Measurements from ENCODE around the gene FBP1.

DNA sequence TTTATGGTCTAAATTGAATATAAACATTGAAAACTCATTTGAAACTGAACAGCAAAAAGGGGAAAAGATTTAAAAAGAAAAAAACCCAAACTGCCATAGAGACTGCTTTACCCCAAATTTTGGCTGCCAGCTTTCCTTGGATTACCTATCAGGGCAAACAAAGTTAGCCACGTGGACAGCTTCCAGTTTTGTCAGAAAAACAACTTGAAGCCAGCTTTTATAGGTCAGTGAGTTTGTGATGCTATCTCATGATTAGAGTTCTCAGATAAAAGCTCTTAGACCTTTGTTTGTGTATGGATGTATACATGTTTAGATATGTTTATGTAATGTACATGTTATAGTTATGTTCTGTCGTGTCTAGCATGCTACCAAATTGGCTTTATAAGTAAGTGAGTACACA lies 61.7 kb downstream of the FBP1 start:
- no peak for TF ChIP-seq SREBF1 (IDR thresholded peaks at IDR 0.05; ENCODE audit: low read length)
- TF ChIP-seq CTCF (IDR thresholded peaks at IDR 0.05 in 2 of 3, conservative IDR thresholded peaks at IDR 0.05 in 1 of 3; ENCODE audit: control insufficient read depth in 2 of 3, extremely low read depth in 1 of 3, insufficient read depth in 1 of 3, low read depth in 3 of 3, low read length in 3 of 3): no peak
- no peak for TF ChIP-seq EGR1 (IDR thresholded peaks at IDR 0.05; ENCODE audit: borderline replicate concordance in 1 of 2, low read depth in 2 of 2, low read length in 2 of 2)
- no peak for TF ChIP-seq IRF3 (IDR thresholded peaks at IDR 0.05)
- no peak for TF ChIP-seq SIX5 (IDR thresholded peaks at IDR 0.05; ENCODE audit: low read depth, low read length, severe bottlenecking)
- TF ChIP-seq, protein P1, sequence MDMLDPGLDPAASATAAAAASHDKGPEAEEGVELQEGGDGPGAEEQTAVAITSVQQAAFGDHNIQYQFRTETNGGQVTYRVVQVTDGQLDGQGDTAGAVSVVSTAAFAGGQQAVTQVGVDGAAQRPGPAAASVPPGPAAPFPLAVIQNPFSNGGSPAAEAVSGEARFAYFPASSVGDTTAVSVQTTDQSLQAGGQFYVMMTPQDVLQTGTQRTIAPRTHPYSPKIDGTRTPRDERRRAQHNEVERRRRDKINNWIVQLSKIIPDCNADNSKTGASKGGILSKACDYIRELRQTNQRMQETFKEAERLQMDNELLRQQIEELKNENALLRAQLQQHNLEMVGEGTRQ (IDR thresholded peaks at IDR 0.05; ENCODE audit: borderline replicate concordance, low read depth, low read length): no peak
- no peak for TF ChIP-seq TAF1 (IDR thresholded peaks at IDR 0.05; ENCODE audit: borderline replicate concordance, low read depth, low read length)

Data from GM12878 (cell line).